Chondrocyte (in vitro differentiated cells): ENCODE data around the gene YWHAE. TPM values are rescaled to one million over a fixed set of nuclear protein-coding genes. Genes with fewer than 3 reads are reported as not detected.
A peak's percentile ranks its signal among the peaks of the same experiment; 100 is the strongest.
"Not testable (repeated sequence)": the region's sequence is repeated elsewhere in the genome, so short reads cannot be mapped to it uniquely, and the experiment has no call there.

ENCODE experiments used
- DNase-seq: peaks from one replicate; pipeline ENCODE4 v3.0.0; 2021; ENCODE audit warnings: mixed read lengths, low spot score
- H3K27ac Mint-ChIP-seq: one replicate; pipeline ENCODE4 v1.8.0; 2021; ENCODE audit warnings: mild to moderate bottlenecking, moderate library complexity, mixed read lengths; ENCODE audit not compliant: unreplicated experiment
- H3K27me3 Mint-ChIP-seq: 2 replicates; pipeline ENCODE4 v1.8.0; 2021; ENCODE audit warnings: low read depth, mixed read lengths
- H3K36me3 Mint-ChIP-seq: 2 replicates; pipeline ENCODE4 v1.8.0; 2021; ENCODE audit warnings: low read depth, mixed read lengths
- H3K4me1 Mint-ChIP-seq: 2 replicates; pipeline ENCODE4 v1.8.0; 2021; ENCODE audit warnings: low read depth, mild to moderate bottlenecking, mixed read lengths
- H3K4me3 Mint-ChIP-seq: one replicate; pipeline ENCODE4 v1.8.0; 2021; ENCODE audit warnings: mild to moderate bottlenecking, moderate library complexity, mixed read lengths; ENCODE audit not compliant: unreplicated experiment
- H3K9me3 Mint-ChIP-seq: 2 replicates; pipeline ENCODE4 v1.8.0; 2021; ENCODE audit warnings: low read depth, mixed read lengths
- CTCF ChIP-seq: fragments of 200-600 bp; sonication (generic); IDR thresholded peaks from 2 replicates; pipeline ENCODE4 v1.5.0; 2021; ENCODE audit warnings: antibody characterized with exemption, mild to moderate bottlenecking, moderate library complexity
- total RNA-seq: library from RNA; stranded (reverse); gene quantifications from 3 replicates; pipeline ENCODE4 v1.2.1, GENCODE V29; 2021

YWHAE gene
- total RNA-seq, 1 donor from 2014 or later = 362 TPM

- peak; percentile 29 for DNase-seq
- TF ChIP-seq CTCF = no peak
- Mint-ChIP-seq H3K4me3 (no peak overlapping the region), H3K36me3 (no peaks in the 10 kb centered on the region), H3K9me3 (no peaks in the 10 kb centered on the region), H3K4me1 (peaks cover 74% of the 10 kb centered on the region), H3K27me3 (no peaks in the 10 kb centered on the region), H3K27ac (peak overlapping the region; percentile 90)
These were observed 8.4 kb downstream of the YWHAE start for GRCh38 chr17:1391577-1391976.

- Mint-ChIP-seq H3K36me3 (no peaks in the 10 kb centered on the region), H3K4me1 (peaks cover 69% of the 10 kb centered on the region), H3K27ac (peak overlapping the region; percentile 90), H3K4me3 (peak overlapping the region; percentile 17), H3K9me3 (no peaks in the 10 kb centered on the region), H3K27me3 (no peaks in the 10 kb centered on the region)
- DNase-seq = no peak
- TF ChIP-seq CTCF = no peak
These were observed 9.3 kb downstream of the YWHAE start for GRCh38 chr17:1390432-1391367.

GRCh38 chr17:1387490-1388227 is 12.4 kb downstream of the YWHAE start:
- H3K36me3 Mint-ChIP-seq, H3K9me3 Mint-ChIP-seq, H3K27me3 Mint-ChIP-seq, H3K4me3 Mint-ChIP-seq, DNase-seq: not testable (repeated sequence)
- H3K27ac Mint-ChIP-seq = peak overlapping the region; percentile 17
- peaks cover 63% of the 10 kb centered on the region for H3K4me1 Mint-ChIP-seq

- DNase-seq = peak; percentile 24
- Mint-ChIP-seq H3K4me1 (peaks cover 56% of the 10 kb centered on the region), H3K27ac (peak overlapping the region; percentile 65)
- H3K36me3 Mint-ChIP-seq, H3K9me3 Mint-ChIP-seq, H3K27me3 Mint-ChIP-seq, H3K4me3 Mint-ChIP-seq: not testable (repeated sequence)
These were observed 13.3 kb downstream of the YWHAE start for GRCh38 chr17:1386675-1387190.

GRCh38 chr17:1386265-1386664 is 13.8 kb downstream of the YWHAE start:
- no peak overlapping the region for H3K4me3 Mint-ChIP-seq
- no peak for TF ChIP-seq CTCF

GRCh38 chr17:1385861-1386260 is 14.2 kb downstream of the YWHAE start:
- Mint-ChIP-seq H3K9me3 (no peaks in the 10 kb centered on the region), H3K36me3 (no peaks in the 10 kb centered on the region), H3K27me3 (no peaks in the 10 kb centered on the region), H3K4me3 (no peak overlapping the region), H3K27ac (no peak overlapping the region), H3K4me1 (peaks cover 54% of the 10 kb centered on the region)
- TF ChIP-seq CTCF = no peak
- no peak for DNase-seq

More at GRCh38 chr17:1386265-1386664, 13.8 kb downstream of the YWHAE start:
- DNase-seq = no peak
- H3K9me3 Mint-ChIP-seq = no peaks in the 10 kb centered on the region
- H3K4me1 Mint-ChIP-seq = peaks cover 56% of the 10 kb centered on the region
- no peaks in the 10 kb centered on the region for H3K27me3 Mint-ChIP-seq
- H3K27ac Mint-ChIP-seq = peak overlapping the region; percentile 65
- H3K36me3 Mint-ChIP-seq = no peaks in the 10 kb centered on the region
